ENCODE data around the gene CNGA4.
"Not testable (repeated sequence)": the region's sequence is repeated elsewhere in the genome, so short reads cannot be mapped to it uniquely, and the experiment has no call there.

Gene CNGA4

GRCh38 chr11:6268820-6269219 is 29.9 kb downstream of the CNGA4 start:
- no peaks in the 10 kb centered on the region for H3K36me3 Mint-ChIP-seq (ENCODE audit: low read depth)
- H3K4me3 Mint-ChIP-seq = no peak overlapping the region
- no peak overlapping the region for H3K27ac Mint-ChIP-seq
- H3K9me3 Mint-ChIP-seq = no peaks in the 10 kb centered on the region
- peaks cover 14% of the 10 kb centered on the region for H3K27me3 Mint-ChIP-seq
- no peaks in the 10 kb centered on the region for H3K4me1 Mint-ChIP-seq (ENCODE audit: low read depth)

- peaks cover 25% of the 10 kb centered on the region for H3K27me3 Mint-ChIP-seq
- H3K4me3 Mint-ChIP-seq = no peak overlapping the region
- H3K36me3 Mint-ChIP-seq (ENCODE audit: low read depth) = no peaks in the 10 kb centered on the region
- no peaks in the 10 kb centered on the region for H3K4me1 Mint-ChIP-seq (ENCODE audit: low read depth)
- no peaks in the 10 kb centered on the region for H3K9me3 Mint-ChIP-seq
- H3K27ac Mint-ChIP-seq = no peak overlapping the region
These were observed 31.1 kb downstream of the CNGA4 start for GRCh38 chr11:6269994-6270393.

- Mint-ChIP-seq H3K4me1 (ENCODE audit: low read depth) (no peaks in the 10 kb centered on the region), H3K9me3 (no peaks in the 10 kb centered on the region), H3K36me3 (ENCODE audit: low read depth) (no peaks in the 10 kb centered on the region), H3K27ac (no peak overlapping the region), H3K27me3 (peaks cover 25% of the 10 kb centered on the region), H3K4me3 (no peak overlapping the region)
These were observed 31.8 kb downstream of the CNGA4 start for GRCh38 chr11:6270584-6271246.

GRCh38 chr11:6271598-6271997 is 32.7 kb downstream of the CNGA4 start:
- Mint-ChIP-seq H3K27me3 (peaks cover 31% of the 10 kb centered on the region), H3K36me3 (ENCODE audit: low read depth) (no peaks in the 10 kb centered on the region), H3K4me3 (no peak overlapping the region), H3K4me1 (ENCODE audit: low read depth) (no peaks in the 10 kb centered on the region), H3K9me3 (no peaks in the 10 kb centered on the region), H3K27ac (no peak overlapping the region)

- no peak overlapping the region for H3K27ac Mint-ChIP-seq
- H3K4me1 Mint-ChIP-seq (ENCODE audit: low read depth) = no peaks in the 10 kb centered on the region
- no peaks in the 10 kb centered on the region for H3K9me3 Mint-ChIP-seq
- H3K4me3 Mint-ChIP-seq = no peak overlapping the region
- peaks cover 43% of the 10 kb centered on the region for H3K27me3 Mint-ChIP-seq
- no peaks in the 10 kb centered on the region for H3K36me3 Mint-ChIP-seq (ENCODE audit: low read depth)
These were observed 34.3 kb downstream of the CNGA4 start for GRCh38 chr11:6273188-6273587.

- H3K27ac Mint-ChIP-seq; H3K4me3 Mint-ChIP-seq; H3K9me3 Mint-ChIP-seq; H3K36me3 Mint-ChIP-seq (ENCODE audit: low read depth); H3K4me1 Mint-ChIP-seq (ENCODE audit: low read depth): not testable (repeated sequence)
- peaks cover 75% of the 10 kb centered on the region for H3K27me3 Mint-ChIP-seq
These were observed 41.9 kb downstream of the CNGA4 start for GRCh38 chr11:6280809-6281208.

- Mint-ChIP-seq H3K4me1 (ENCODE audit: low read depth) (no peaks in the 10 kb centered on the region), H3K9me3 (no peaks in the 10 kb centered on the region), H3K27ac (no peak overlapping the region), H3K36me3 (ENCODE audit: low read depth) (no peaks in the 10 kb centered on the region), H3K27me3 (peaks cover 65% of the 10 kb centered on the region), H3K4me3 (no peak overlapping the region)
These were observed 44.6 kb downstream of the CNGA4 start for GRCh38 chr11:6283453-6284023.

- Mint-ChIP-seq H3K27me3 (peaks cover 65% of the 10 kb centered on the region), H3K4me3 (no peak overlapping the region), H3K4me1 (ENCODE audit: low read depth) (no peaks in the 10 kb centered on the region), H3K36me3 (ENCODE audit: low read depth) (no peaks in the 10 kb centered on the region), H3K9me3 (no peaks in the 10 kb centered on the region), H3K27ac (no peak overlapping the region)
These were observed 45.4 kb downstream of the CNGA4 start for GRCh38 chr11:6284250-6284649.

GRCh38 chr11:6285019-6285418 is 46.1 kb downstream of the CNGA4 start:
- Mint-ChIP-seq H3K9me3 (no peaks in the 10 kb centered on the region), H3K4me1 (ENCODE audit: low read depth) (no peaks in the 10 kb centered on the region), H3K27me3 (peaks cover 73% of the 10 kb centered on the region), H3K27ac (no peak overlapping the region), H3K4me3 (no peak overlapping the region), H3K36me3 (ENCODE audit: low read depth) (no peaks in the 10 kb centered on the region)
